HTERT RPE-1 (cell line): Measurements from ENCODE around the gene SLC9A3.

Source experiments
- in situ Hi-C: fragments of 300-500 bp; cut with MboI; formaldehyde crosslinking; loops from 4 replicates; pipeline ENCODE4 v1.14.3; 2020; ENCODE audit warnings: low sequenced_read_pairs

Gene SLC9A3

GRCh38 chr5:539469-540070, 15.3 kb upstream of the SLC9A3 start:
- in situ Hi-C loops = no loop called here

GRCh38 chr5:538801-539468, 14.7 kb upstream of the SLC9A3 start:
- in situ Hi-C loops = no loop called here

- in situ Hi-C loops = no loop called here
Observed at GRCh38 chr5:538271-538771, 14.1 kb upstream of the SLC9A3 start.

- in situ Hi-C loops = no loop called here
Observed at GRCh38 chr5:537621-538071, 13.4 kb upstream of the SLC9A3 start.

- in situ Hi-C loops = no loop called here
Observed at GRCh38 chr5:537098-537497, 12.8 kb upstream of the SLC9A3 start.

- in situ Hi-C loops = no loop called here
Observed at GRCh38 chr5:535846-536698, 11.8 kb upstream of the SLC9A3 start.

- in situ Hi-C loops = no loop called here
Observed at GRCh38 chr5:534743-535671, 10.8 kb upstream of the SLC9A3 start.

GRCh38 chr5:533955-534742, 9.9 kb upstream of the SLC9A3 start:
- in situ Hi-C loops = no loop called here

GRCh38 chr5:533243-533954, 9.2 kb upstream of the SLC9A3 start:
- in situ Hi-C loops = no loop called here

- in situ Hi-C loops = no loop called here
Observed at GRCh38 chr5:532521-533242, 8.4 kb upstream of the SLC9A3 start.

- in situ Hi-C loops = no loop called here
Observed at GRCh38 chr5:531749-532315, 7.6 kb upstream of the SLC9A3 start.

- in situ Hi-C loops = no loop called here
Observed at GRCh38 chr5:531101-531748, 7.0 kb upstream of the SLC9A3 start.

- in situ Hi-C loops = no loop called here
Observed at GRCh38 chr5:530001-530955, 6.0 kb upstream of the SLC9A3 start.

GRCh38 chr5:528629-529511, 4.6 kb upstream of the SLC9A3 start:
- in situ Hi-C loops = no loop called here
